Activated T-helper 17 cell treated with anti-CD3 and anti-CD28 coated beads, Interleukin-2, amount 50 U/mL, for 72 hours (primary cell): Measurements from ENCODE around the gene FAM107B. TPM values are rescaled to one million over a fixed set of nuclear protein-coding genes. Genes with fewer than 3 reads are reported as not detected.
"Not testable (repeated sequence)": the region's sequence is repeated elsewhere in the genome, so short reads cannot be mapped to it uniquely, and the experiment has no call there.

Experiments
- ATAC-seq: fragments of 150-1000 bp; cut with Tn5 transposase; replicated peaks from 2 replicates; pipeline ENCODE4 v1.10.0; 2021; ENCODE audit warnings: mild to moderate bottlenecking, moderate library complexity
- H3K27ac Mint-ChIP-seq: one replicate; pipeline ENCODE4 v1.8.0; 2022; ENCODE audit warnings: mixed read lengths
- H3K27me3 Mint-ChIP-seq: one replicate; pipeline ENCODE4 v1.8.0; 2022; ENCODE audit warnings: mixed read lengths
- H3K36me3 Mint-ChIP-seq: one replicate; pipeline ENCODE4 v1.8.0; 2022; ENCODE audit warnings: low read depth, mild to moderate bottlenecking, mixed read lengths
- H3K4me1 Mint-ChIP-seq: one replicate; pipeline ENCODE4 v1.8.0; 2022; ENCODE audit warnings: mixed read lengths
- H3K4me3 Mint-ChIP-seq: one replicate; pipeline ENCODE4 v1.8.0; 2022; ENCODE audit warnings: mild to moderate bottlenecking, mixed read lengths
- H3K9me3 Mint-ChIP-seq: one replicate; pipeline ENCODE4 v1.8.0; 2022; ENCODE audit warnings: mixed read lengths
- total RNA-seq, 2 donors: library from RNA; stranded (reverse); gene quantifications; one replicate each; pipeline ENCODE4 v1.2.3, GENCODE V29; 2022

Gene FAM107B
- 100 to 1,000 TPM; 143 to 188 TPM for total RNA-seq

DNA sequence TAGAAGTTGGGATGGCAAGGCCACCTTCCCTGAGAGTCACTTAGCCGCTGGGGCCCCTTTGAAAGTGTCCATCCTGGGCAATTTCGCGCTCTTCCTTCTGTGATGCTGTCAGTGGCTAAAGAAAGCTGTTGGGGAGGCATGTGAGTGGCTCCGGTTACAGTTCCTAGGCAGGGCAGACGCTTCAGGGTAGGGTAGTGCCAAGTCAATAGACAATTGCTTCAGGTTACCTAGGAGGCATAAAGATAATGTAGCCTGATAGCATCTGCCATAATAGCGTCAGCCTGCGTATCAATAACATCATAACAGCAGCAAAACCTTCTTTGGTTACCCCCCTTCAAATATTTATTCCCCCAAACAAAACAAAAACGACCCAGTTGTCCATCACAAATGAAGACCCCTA is at the start of gene FAM107B:
Gene FAM107B, minus strand, starts transcription at position 101 of the 400 bp plus-strand sequence. CDS start 234 bp downstream, outside the sequence.
- Mint-ChIP-seq H3K9me3 (no peaks in the 10 kb centered on the region), H3K4me3 (no peak within 1 kb of the TSS), H3K27me3 (no peaks in the 10 kb centered on the region), H3K36me3 (no peaks in the 10 kb centered on the region), H3K27ac (no peak within 1 kb of the TSS), H3K4me1 (no peaks in the 10 kb centered on the region)
- no peak for ATAC-seq

GRCh38 chr10:14823966-14824365 is 49.3 kb upstream of the FAM107B start:
- H3K4me3 Mint-ChIP-seq: no peak overlapping the region
- H3K27ac Mint-ChIP-seq: no peak overlapping the region
- no peaks in the 10 kb centered on the region for H3K27me3 Mint-ChIP-seq
- no peak for ATAC-seq
- no peaks in the 10 kb centered on the region for H3K9me3 Mint-ChIP-seq
- no peaks in the 10 kb centered on the region for H3K36me3 Mint-ChIP-seq
- no peaks in the 10 kb centered on the region for H3K4me1 Mint-ChIP-seq

- Mint-ChIP-seq H3K27me3 (no peaks in the 10 kb centered on the region), H3K27ac (peak overlapping the region; percentile 47), H3K9me3 (no peaks in the 10 kb centered on the region), H3K4me1 (no peaks in the 10 kb centered on the region), H3K4me3 (no peak overlapping the region), H3K36me3 (no peaks in the 10 kb centered on the region)
- peak; percentile 51 for ATAC-seq
These were observed 48.4 kb upstream of the FAM107B start for GRCh38 chr10:14822879-14823755.

GRCh38 chr10:14821635-14822375 is 47.1 kb upstream of the FAM107B start:
- H3K9me3 Mint-ChIP-seq: no peaks in the 10 kb centered on the region
- H3K4me3 Mint-ChIP-seq: no peak overlapping the region
- H3K4me1 Mint-ChIP-seq: no peaks in the 10 kb centered on the region
- ATAC-seq: no peak
- no peaks in the 10 kb centered on the region for H3K27me3 Mint-ChIP-seq
- H3K36me3 Mint-ChIP-seq: no peaks in the 10 kb centered on the region
- H3K27ac Mint-ChIP-seq: no peak overlapping the region

- ATAC-seq: no peak
- H3K36me3 Mint-ChIP-seq: no peaks in the 10 kb centered on the region
- H3K9me3 Mint-ChIP-seq: no peaks in the 10 kb centered on the region
- H3K27ac Mint-ChIP-seq: no peak overlapping the region
- no peaks in the 10 kb centered on the region for H3K4me1 Mint-ChIP-seq
- no peak overlapping the region for H3K4me3 Mint-ChIP-seq
- H3K27me3 Mint-ChIP-seq: no peaks in the 10 kb centered on the region
These were observed 46.1 kb upstream of the FAM107B start for GRCh38 chr10:14820775-14821154.

GRCh38 chr10:14820010-14820774 is 45.5 kb upstream of the FAM107B start:
- no peak overlapping the region for H3K4me3 Mint-ChIP-seq
- H3K4me1 Mint-ChIP-seq: no peaks in the 10 kb centered on the region
- ATAC-seq: no peak
- no peak overlapping the region for H3K27ac Mint-ChIP-seq
- no peaks in the 10 kb centered on the region for H3K36me3 Mint-ChIP-seq
- H3K27me3 Mint-ChIP-seq: no peaks in the 10 kb centered on the region
- H3K9me3 Mint-ChIP-seq: no peaks in the 10 kb centered on the region

- H3K4me3 Mint-ChIP-seq, H3K36me3 Mint-ChIP-seq, H3K9me3 Mint-ChIP-seq, H3K27ac Mint-ChIP-seq, H3K4me1 Mint-ChIP-seq, ATAC-seq, H3K27me3 Mint-ChIP-seq: not testable (repeated sequence)
These were observed 42.0 kb upstream of the FAM107B start for GRCh38 chr10:14816717-14817116.

DNA sequence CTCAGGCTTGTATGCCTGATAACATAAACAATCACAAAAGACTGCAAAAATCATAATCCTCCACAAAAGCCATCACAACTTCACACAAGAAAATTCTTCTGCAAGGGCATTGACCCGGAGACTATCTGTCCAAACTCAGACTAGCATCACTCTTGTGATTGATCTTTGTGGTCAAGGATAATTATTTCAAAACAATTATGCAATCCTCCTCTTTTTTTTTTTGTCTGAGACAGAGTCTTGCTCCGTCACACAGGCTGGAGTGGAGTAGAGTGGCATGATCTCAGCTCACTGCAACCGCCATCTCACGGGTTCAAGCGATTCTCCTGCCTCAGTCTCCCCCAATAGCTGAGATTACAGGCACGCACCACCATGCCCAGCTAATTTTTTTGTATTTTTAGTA is 41.0 kb upstream of the FAM107B start:
- no peak for ATAC-seq
- Mint-ChIP-seq H3K27me3 (no peaks in the 10 kb centered on the region), H3K9me3 (no peaks in the 10 kb centered on the region), H3K4me1 (peaks cover 9% of the 10 kb centered on the region), H3K27ac (no peak overlapping the region), H3K36me3 (no peaks in the 10 kb centered on the region), H3K4me3 (no peak overlapping the region)

DNA sequence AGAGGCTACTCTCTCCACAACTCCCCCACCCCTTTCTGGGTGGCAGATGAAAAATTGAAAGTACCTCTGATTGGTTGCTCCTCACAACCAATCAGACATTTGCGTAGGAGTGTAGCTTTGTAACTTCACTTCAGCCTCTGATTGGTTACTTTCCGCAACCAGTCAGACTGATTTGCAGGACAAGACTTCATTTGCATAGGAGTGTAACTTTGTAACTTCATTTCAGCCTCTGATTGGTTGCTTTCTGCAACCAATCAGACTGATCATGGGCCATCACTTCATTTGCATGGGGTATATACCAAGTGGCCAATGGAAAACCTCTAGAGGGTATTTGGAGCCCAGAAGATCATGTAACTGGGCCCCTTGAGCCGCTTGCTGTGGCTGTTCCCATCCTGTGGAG is 37.6 kb upstream of the FAM107B start:
- Mint-ChIP-seq H3K4me3 (peak overlapping the region; percentile 63), H3K36me3 (no peaks in the 10 kb centered on the region), H3K4me1 (peaks cover 9% of the 10 kb centered on the region), H3K27me3 (no peaks in the 10 kb centered on the region), H3K27ac (peak overlapping the region; percentile 71), H3K9me3 (no peaks in the 10 kb centered on the region)
- peak; percentile 79 for ATAC-seq

- H3K27ac Mint-ChIP-seq: peak overlapping the region; percentile 71
- H3K36me3 Mint-ChIP-seq: no peaks in the 10 kb centered on the region
- no peaks in the 10 kb centered on the region for H3K9me3 Mint-ChIP-seq
- peak overlapping the region; percentile 63 for H3K4me3 Mint-ChIP-seq
- peak; percentile 57 for ATAC-seq
- H3K27me3 Mint-ChIP-seq: no peaks in the 10 kb centered on the region
- H3K4me1 Mint-ChIP-seq: peaks cover 9% of the 10 kb centered on the region
These were observed 36.6 kb upstream of the FAM107B start for GRCh38 chr10:14810969-14811953.

DNA sequence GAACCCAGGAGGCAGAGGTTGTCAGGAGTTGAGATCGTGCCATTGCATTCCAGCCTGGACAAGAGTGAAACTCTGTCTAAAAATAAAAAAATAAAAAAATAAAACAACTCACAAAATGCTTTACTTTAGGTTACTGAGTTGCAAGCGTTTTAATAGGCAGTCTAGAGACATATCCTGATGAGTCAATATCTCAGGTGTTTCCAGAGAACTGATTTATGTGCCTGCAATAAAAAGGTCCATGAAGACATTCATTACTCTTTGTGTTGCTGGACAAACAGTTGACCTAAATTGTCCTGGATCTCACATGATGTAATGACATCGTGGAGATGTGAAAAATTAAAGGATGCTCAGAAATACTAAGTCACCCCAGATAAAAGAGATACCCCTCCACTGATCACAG is 31.6 kb upstream of the FAM107B start:
- Mint-ChIP-seq H3K36me3 (no peaks in the 10 kb centered on the region), H3K4me3 (no peak overlapping the region), H3K4me1 (peaks cover 3% of the 10 kb centered on the region), H3K9me3 (no peaks in the 10 kb centered on the region), H3K27me3 (no peaks in the 10 kb centered on the region), H3K27ac (no peak overlapping the region)
- no peak for ATAC-seq

- Mint-ChIP-seq H3K4me3 (no peak overlapping the region), H3K27ac (no peak overlapping the region), H3K9me3 (no peaks in the 10 kb centered on the region), H3K36me3 (no peaks in the 10 kb centered on the region), H3K4me1 (no peaks in the 10 kb centered on the region), H3K27me3 (no peaks in the 10 kb centered on the region)
- no peak for ATAC-seq
These were observed 29.1 kb upstream of the FAM107B start for GRCh38 chr10:14803827-14804226.

GRCh38 chr10:14801723-14802122 is 27.0 kb upstream of the FAM107B start:
- H3K4me3 Mint-ChIP-seq: no peak overlapping the region
- no peak overlapping the region for H3K27ac Mint-ChIP-seq
- ATAC-seq: no peak

More at GRCh38 chr10:14801723-14802122, 27.0 kb upstream of the FAM107B start:
- no peaks in the 10 kb centered on the region for H3K27me3 Mint-ChIP-seq
- no peaks in the 10 kb centered on the region for H3K36me3 Mint-ChIP-seq
- no peaks in the 10 kb centered on the region for H3K9me3 Mint-ChIP-seq
- H3K4me1 Mint-ChIP-seq: no peaks in the 10 kb centered on the region
